ENCODE results near the gene CYP19A1. TPM values are rescaled to one million over a fixed set of nuclear protein-coding genes. Genes with fewer than 3 reads are reported as not detected.

The CYP19A1 gene
- total RNA-seq, 1 donor from 2014 or later = not detected

- Mint-ChIP-seq H3K27ac (ENCODE audit: unreplicated experiment) (no peak overlapping the region), H3K9me3 (ENCODE audit: unreplicated experiment) (no peaks in the 10 kb centered on the region), H3K36me3 (ENCODE audit: unreplicated experiment) (peaks cover 5% of the 10 kb centered on the region), H3K27me3 (ENCODE audit: unreplicated experiment) (no peaks in the 10 kb centered on the region), H3K4me3 (ENCODE audit: unreplicated experiment) (no peak overlapping the region), H3K4me1 (ENCODE audit: low read depth, unreplicated experiment) (no peaks in the 10 kb centered on the region)
- TF ChIP-seq, protein P1, sequence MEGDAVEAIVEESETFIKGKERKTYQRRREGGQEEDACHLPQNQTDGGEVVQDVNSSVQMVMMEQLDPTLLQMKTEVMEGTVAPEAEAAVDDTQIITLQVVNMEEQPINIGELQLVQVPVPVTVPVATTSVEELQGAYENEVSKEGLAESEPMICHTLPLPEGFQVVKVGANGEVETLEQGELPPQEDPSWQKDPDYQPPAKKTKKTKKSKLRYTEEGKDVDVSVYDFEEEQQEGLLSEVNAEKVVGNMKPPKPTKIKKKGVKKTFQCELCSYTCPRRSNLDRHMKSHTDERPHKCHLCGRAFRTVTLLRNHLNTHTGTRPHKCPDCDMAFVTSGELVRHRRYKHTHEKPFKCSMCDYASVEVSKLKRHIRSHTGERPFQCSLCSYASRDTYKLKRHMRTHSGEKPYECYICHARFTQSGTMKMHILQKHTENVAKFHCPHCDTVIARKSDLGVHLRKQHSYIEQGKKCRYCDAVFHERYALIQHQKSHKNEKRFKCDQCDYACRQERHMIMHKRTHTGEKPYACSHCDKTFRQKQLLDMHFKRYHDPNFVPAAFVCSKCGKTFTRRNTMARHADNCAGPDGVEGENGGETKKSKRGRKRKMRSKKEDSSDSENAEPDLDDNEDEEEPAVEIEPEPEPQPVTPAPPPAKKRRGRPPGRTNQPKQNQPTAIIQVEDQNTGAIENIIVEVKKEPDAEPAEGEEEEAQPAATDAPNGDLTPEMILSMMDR (IDR thresholded peaks at IDR 0.05; ENCODE audit: partially characterized antibody, unreplicated experiment) = no peak
- no peak for DNase-seq
These were observed 9.5 kb downstream of the CYP19A1 start for GRCh38 chr15:51328926-51329325.

DNA sequence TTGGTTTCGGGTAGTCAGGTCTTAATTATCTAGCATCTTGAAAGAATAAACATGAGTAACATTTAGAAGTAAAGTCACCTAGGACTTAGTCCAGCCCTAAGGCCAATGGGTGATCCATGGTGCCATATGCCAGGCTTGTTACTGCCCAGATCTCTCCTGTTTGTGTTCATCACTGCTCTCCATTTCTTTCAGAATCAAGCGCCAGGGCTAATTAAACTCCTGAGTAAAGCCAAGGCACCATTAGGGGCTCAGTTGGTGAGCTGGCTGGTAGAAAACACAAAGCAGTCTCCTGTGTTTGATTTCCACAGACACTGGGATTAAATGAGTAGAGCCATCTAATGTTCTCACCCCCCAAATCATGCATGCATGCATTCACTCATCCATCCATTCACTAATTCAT, 11.3 kb downstream of the CYP19A1 start:
- no peak overlapping the region for H3K27ac Mint-ChIP-seq (ENCODE audit: unreplicated experiment)
- no peak overlapping the region for H3K4me3 Mint-ChIP-seq (ENCODE audit: unreplicated experiment)
- H3K27me3 Mint-ChIP-seq (ENCODE audit: unreplicated experiment) = no peaks in the 10 kb centered on the region
- peaks cover 5% of the 10 kb centered on the region for H3K36me3 Mint-ChIP-seq (ENCODE audit: unreplicated experiment)
- H3K9me3 Mint-ChIP-seq (ENCODE audit: unreplicated experiment) = no peaks in the 10 kb centered on the region
- TF ChIP-seq, protein P1 (IDR thresholded peaks at IDR 0.05; ENCODE audit: partially characterized antibody, unreplicated experiment) = no peak
- H3K4me1 Mint-ChIP-seq (ENCODE audit: low read depth, unreplicated experiment) = no peaks in the 10 kb centered on the region
- no peak for DNase-seq

- no peak for DNase-seq
- Mint-ChIP-seq H3K27me3 (ENCODE audit: unreplicated experiment) (peaks cover 5% of the 10 kb centered on the region), H3K36me3 (ENCODE audit: unreplicated experiment) (peaks cover 5% of the 10 kb centered on the region), H3K27ac (ENCODE audit: unreplicated experiment) (no peak overlapping the region), H3K9me3 (ENCODE audit: unreplicated experiment) (no peaks in the 10 kb centered on the region), H3K4me3 (ENCODE audit: unreplicated experiment) (no peak overlapping the region), H3K4me1 (ENCODE audit: low read depth, unreplicated experiment) (peaks cover 5% of the 10 kb centered on the region)
- TF ChIP-seq, protein P1 (IDR thresholded peaks at IDR 0.05; ENCODE audit: partially characterized antibody, unreplicated experiment) = no peak
These were observed 13.2 kb downstream of the CYP19A1 start for GRCh38 chr15:51325167-51325566.

DNA sequence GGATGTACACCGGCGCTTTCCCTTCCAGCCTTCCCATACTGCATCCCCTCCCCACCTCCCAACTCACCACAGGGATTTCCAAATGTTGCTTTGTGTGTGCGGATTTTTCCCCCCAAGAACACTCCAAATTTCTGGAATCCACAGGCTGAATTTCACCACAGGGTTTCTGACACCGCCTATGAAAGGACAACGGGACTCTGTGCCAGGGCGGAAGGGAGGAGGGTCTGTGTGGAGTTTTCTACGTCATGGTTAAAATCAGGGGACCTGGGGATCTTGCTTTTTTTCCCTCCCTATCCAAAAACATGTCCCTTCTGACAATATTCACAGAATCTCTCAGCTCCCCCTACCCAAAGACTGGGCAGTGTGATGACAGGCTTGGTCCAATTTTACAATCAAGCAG, 14.6 kb downstream of the CYP19A1 start:
- H3K27ac Mint-ChIP-seq (ENCODE audit: unreplicated experiment) = no peak overlapping the region
- TF ChIP-seq, protein P1 (IDR thresholded peaks at IDR 0.05; ENCODE audit: partially characterized antibody, unreplicated experiment) = no peak
- no peak for DNase-seq
- no peak overlapping the region for H3K4me3 Mint-ChIP-seq (ENCODE audit: unreplicated experiment)
- no peaks in the 10 kb centered on the region for H3K9me3 Mint-ChIP-seq (ENCODE audit: unreplicated experiment)
- no peaks in the 10 kb centered on the region for H3K36me3 Mint-ChIP-seq (ENCODE audit: unreplicated experiment)
- H3K4me1 Mint-ChIP-seq (ENCODE audit: low read depth, unreplicated experiment) = peaks cover 5% of the 10 kb centered on the region
- peaks cover 5% of the 10 kb centered on the region for H3K27me3 Mint-ChIP-seq (ENCODE audit: unreplicated experiment)

- Mint-ChIP-seq H3K4me1 (ENCODE audit: low read depth, unreplicated experiment) (peaks cover 5% of the 10 kb centered on the region), H3K27ac (ENCODE audit: unreplicated experiment) (no peak overlapping the region), H3K4me3 (ENCODE audit: unreplicated experiment) (no peak overlapping the region), H3K9me3 (ENCODE audit: unreplicated experiment) (no peaks in the 10 kb centered on the region), H3K36me3 (ENCODE audit: unreplicated experiment) (no peaks in the 10 kb centered on the region), H3K27me3 (ENCODE audit: unreplicated experiment) (peaks cover 7% of the 10 kb centered on the region)
- no peak for DNase-seq
- TF ChIP-seq, protein P1 (IDR thresholded peaks at IDR 0.05; ENCODE audit: partially characterized antibody, unreplicated experiment) = no peak
These were observed 15.6 kb downstream of the CYP19A1 start for GRCh38 chr15:51322621-51323296.
